AG09309 (cell line): ENCODE data around the gene CKMT2.

Source experiments
- DNase-seq: peaks from one replicate; pipeline ENCODE4 v3.0.0-alpha.2; 2010; ENCODE audit warnings: low read depth
- H3K4me3 ChIP-seq: 2 replicates; pipeline ENCODE4 v1.5.1; 2011; ENCODE audit warnings: mild to moderate bottlenecking, low read depth, low read length, moderate library complexity; ENCODE audit not compliant: control insufficient read depth
- TF ChIP-seq, protein P1 (sequence below): IDR thresholded peaks from 2 replicates; pipeline ENCODE4 v1.5.1; 2011; ENCODE audit warnings: mild to moderate bottlenecking, low read depth, low read length, inconsistent platforms; ENCODE audit not compliant: insufficient read depth, control insufficient read depth; ENCODE audit errors: missing control alignments

The CKMT2 gene

DNA sequence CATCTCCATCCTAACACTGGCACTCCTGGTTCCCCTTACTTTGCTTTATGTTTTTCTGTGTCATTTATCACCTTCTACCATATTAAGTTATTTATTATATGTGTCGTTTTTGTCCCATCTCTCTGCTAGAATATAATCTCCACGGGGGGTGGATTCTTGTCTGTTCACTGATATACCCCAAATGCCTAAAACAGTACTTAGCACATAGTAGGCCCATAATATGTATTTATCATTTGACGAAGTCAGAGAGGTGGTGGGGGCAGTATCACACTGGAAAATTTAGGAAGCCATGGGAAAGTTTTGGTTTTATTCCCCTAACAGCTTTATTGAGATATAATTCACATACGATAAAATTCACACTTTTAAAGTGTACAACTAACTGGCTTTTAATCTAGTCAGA, 82.7 kb downstream of the CKMT2 start:
- TF ChIP-seq, protein P1, sequence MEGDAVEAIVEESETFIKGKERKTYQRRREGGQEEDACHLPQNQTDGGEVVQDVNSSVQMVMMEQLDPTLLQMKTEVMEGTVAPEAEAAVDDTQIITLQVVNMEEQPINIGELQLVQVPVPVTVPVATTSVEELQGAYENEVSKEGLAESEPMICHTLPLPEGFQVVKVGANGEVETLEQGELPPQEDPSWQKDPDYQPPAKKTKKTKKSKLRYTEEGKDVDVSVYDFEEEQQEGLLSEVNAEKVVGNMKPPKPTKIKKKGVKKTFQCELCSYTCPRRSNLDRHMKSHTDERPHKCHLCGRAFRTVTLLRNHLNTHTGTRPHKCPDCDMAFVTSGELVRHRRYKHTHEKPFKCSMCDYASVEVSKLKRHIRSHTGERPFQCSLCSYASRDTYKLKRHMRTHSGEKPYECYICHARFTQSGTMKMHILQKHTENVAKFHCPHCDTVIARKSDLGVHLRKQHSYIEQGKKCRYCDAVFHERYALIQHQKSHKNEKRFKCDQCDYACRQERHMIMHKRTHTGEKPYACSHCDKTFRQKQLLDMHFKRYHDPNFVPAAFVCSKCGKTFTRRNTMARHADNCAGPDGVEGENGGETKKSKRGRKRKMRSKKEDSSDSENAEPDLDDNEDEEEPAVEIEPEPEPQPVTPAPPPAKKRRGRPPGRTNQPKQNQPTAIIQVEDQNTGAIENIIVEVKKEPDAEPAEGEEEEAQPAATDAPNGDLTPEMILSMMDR: no peak
- DNase-seq: no peak
- H3K4me3 ChIP-seq: no peak overlapping the region
